ENCODE data around the gene OR1F1.
"Not testable (repeated sequence)": the region's sequence is repeated elsewhere in the genome, so short reads cannot be mapped to it uniquely, and the experiment has no call there.

OR1F1 gene

DNA sequence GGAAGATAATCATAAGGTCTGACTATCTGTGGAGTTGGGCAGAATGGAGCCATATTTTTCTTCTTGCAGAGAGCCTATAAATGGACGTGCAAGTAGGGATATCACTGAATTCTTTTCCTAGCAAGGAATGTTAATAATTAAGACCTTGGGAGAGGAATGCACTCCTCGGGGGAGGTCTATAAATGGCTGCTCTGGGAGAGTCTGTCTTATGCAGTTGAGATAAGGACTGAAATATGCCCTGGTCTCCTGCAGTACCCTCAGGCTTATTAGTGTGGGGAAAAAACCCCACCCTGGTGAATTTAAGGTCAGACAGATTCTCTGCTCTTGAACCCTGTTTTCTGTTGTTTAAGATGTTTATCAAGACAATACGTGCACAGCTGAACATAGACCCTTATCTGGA, 17.9 kb downstream of the OR1F1 start:
- DNase-seq: not testable (repeated sequence)

DNA sequence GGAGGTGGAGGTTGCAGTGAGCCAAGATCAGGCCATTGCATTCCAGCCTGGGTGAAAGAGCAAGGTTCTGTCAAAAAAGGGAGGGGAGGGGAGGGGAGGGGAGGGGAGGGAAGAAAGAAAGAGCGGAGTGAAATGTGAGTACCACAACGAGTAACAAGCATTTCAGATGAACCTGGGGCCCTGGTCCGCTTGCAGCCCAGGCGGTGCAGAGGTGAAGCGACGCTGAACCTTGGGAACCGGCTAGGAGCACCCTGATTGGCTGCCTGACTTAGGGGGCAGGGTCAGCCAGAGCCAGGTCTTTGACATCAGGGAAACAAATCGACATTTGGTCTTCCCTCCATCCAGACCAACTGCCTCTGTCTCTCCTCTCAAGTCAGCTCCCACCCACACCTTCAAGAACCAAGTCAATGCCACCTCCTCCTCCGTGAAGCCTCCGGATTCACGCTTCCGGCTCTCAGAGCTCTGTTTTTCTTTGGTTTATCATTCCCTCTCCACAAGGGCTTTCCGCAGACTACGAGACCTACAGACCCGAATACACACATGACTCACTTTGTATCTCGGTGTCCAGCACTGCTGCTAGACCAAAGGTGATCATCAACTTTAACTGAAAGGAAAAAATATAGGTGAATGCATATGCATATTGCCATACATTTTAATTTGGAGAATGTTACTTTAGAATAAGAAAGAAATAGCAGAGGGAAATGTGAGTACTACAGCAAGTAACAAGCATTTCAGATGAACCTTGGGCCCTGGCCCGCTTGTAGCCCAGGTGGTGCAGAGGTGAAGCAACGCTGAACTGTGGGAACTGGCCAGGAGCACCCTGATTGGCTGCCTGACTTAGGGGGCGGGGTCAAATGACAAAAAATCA, 19.3 kb downstream of the OR1F1 start:
- no peak for DNase-seq

GRCh38 chr16:3212006-3212405, 24.0 kb downstream of the OR1F1 start:
- no peak for DNase-seq

GRCh38 chr16:3212567-3212966, 24.6 kb downstream of the OR1F1 start:
- no peak for DNase-seq

GRCh38 chr16:3214904-3215600, 27.0 kb downstream of the OR1F1 start:
- no peak for DNase-seq

GRCh38 chr16:3215601-3216262, 27.7 kb downstream of the OR1F1 start:
- DNase-seq: no peak

DNA sequence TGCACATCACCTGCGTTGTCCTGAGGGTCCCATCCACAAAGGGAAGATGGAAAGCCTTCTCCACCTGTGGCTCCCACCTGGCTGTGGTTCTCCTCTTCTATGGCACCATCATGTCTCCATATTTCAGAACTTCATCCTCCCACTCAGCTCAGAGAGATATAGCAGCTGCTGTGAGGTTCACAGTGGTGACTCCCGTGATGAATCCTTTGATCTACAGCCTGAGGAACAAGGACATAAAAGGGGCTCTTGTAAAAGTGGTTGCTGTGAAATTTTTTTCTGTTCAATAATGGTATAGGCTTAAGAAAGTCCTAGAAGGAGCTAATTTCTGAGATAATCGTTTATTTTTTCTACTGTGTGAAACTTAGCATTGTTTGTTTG, 28.2 kb downstream of the OR1F1 start:
- DNase-seq: no peak

DNA sequence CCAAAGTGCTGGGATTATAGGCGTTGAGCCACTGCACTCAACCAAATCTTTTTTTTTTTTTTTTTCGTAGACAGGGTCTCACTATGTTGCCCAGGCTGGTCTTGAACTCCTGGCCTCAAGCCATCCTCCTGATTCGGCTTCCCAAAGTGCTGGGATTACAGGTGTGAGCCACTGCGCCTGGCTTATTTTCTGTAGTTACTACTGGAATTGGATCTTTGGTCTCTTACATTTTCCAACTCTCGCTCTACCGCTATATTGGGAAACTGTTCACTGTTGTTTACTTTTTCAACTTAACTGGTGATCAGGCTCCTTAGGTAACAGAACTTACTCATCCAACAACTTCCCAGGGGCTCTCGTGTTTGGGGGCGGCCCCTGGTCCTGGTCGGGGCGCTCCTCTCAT, 32.8 kb downstream of the OR1F1 start:
- DNase-seq: no peak

DNA sequence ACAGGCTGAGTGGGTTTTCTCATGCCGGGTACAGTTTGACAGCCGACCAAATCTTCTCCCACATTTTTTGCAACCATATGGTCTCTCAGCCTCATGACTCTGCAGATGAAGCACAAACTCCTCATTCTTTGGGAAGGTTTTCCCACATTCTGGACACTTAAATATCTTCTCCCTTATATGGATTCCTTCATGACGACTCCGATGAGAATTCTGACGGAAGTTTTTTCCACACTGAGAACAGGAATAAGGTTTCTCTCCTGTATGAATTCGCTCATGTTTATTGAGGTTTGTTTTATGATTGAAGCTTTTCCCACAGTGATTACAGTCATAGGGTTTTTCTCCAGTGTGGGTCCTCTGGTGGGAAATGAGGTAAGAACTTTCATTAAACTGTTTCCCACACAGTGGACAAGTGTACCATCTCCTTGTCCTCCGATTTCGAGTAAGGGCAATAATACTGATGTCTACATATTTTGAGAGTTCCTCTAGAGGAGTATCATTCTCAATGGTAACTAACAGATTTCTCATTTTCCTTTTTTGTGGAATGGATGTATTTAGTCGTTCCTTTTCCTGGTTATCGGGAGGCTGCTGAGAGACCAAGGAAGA, 36.0 kb downstream of the OR1F1 start:
- DNase-seq: no peak

GRCh38 chr16:3234543-3234856, 46.5 kb downstream of the OR1F1 start:
- no peak for DNase-seq

GRCh38 chr16:3234857-3235561, 47.0 kb downstream of the OR1F1 start, which contains the start of gene ZNF200:
ZNF200 (minus strand) TSS chr16:3235158; CDS start chr16:3233755, 1,403 bp downstream.
- DNase-seq: peak; percentile 35

- no peak for DNase-seq
Observed at GRCh38 chr16:3235856-3236669, 48.1 kb downstream of the OR1F1 start.

DNA sequence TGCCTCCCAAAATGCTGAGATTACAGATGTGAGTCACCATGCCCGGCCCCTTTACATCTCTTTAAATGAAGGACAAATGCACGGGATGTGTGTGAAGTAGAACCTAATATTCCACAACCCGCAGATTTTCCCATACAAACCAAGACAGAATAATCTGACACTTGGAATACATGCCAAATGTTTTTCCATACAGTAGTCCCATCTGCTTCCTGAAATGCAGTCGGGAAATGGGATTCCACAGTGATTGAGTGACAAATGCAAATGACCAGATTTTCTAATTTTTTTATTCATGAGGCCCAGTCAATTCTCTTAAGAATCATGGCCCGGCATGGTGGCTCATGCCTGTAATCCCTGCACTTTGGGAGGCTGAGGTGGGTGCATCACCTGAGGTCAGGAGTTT, 53.8 kb downstream of the OR1F1 start:
- no peak for DNase-seq

DNA sequence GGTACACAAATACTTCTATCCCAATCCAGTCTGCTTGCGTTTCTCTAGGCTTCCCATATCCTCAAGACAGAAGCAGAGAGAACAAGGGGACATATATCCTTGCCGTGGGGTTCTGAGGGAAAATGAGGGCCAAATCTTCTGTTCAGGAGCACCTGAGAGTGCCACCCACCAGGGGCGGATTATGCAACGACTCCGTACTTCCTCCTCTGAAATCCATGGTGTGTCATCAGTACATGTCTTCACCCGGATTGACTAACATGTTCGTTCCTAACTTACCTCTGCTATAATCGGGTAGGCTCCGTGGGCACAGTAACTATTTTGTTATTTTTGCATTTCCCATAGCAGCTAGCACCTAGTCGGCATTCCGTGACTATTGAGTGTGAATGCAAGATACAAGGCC, 54.7 kb downstream of the OR1F1 start:
- DNase-seq: peak; percentile 64

- DNase-seq: no peak
Observed at GRCh38 chr16:3243882-3244281, 55.9 kb downstream of the OR1F1 start.

GRCh38 chr16:3246002-3246401, 58.0 kb downstream of the OR1F1 start:
- no peak for DNase-seq

GRCh38 chr16:3246876-3247275, 58.9 kb downstream of the OR1F1 start:
- no peak for DNase-seq

- DNase-seq: no peak
Observed at GRCh38 chr16:3248596-3248995, 60.6 kb downstream of the OR1F1 start.

- DNase-seq: no peak
Observed at GRCh38 chr16:3249020-3249419, 61.0 kb downstream of the OR1F1 start.

GRCh38 chr16:3249451-3249850, 61.4 kb downstream of the OR1F1 start:
- DNase-seq: no peak

DNA sequence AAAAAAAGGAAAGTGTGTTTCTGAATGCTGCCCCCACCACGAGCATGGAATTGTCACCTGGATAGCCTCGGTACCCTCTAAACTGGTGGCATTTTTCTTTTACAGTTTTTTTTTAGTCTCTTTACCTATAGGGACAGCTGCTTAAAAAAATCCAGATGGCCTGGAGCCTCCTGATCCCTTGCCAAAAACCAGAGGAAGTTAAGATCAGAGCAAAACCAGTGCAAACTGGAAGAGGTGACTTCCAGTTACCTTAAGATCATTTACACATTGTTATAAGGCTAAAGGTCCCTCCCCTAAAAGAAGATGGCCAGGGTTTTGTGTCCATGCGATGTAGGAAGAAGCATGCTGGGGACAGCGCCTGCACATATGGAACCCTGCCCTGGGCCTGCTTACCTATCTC, 65.0 kb downstream of the OR1F1 start:
- no peak for DNase-seq

- no peak for DNase-seq
Observed at GRCh38 chr16:3254309-3254708, 66.3 kb downstream of the OR1F1 start.

All from SIG-M5 (cell line).